8988T (cell line): ENCODE data around the gene DACH1.

ENCODE experiments used
- DNase-seq: peaks from one replicate; pipeline ENCODE4 v3.0.0; 2011

DACH1 gene

GRCh38 chr13:71771144-71771543, 95.9 kb downstream of the DACH1 start:
- no peak for DNase-seq

DNA sequence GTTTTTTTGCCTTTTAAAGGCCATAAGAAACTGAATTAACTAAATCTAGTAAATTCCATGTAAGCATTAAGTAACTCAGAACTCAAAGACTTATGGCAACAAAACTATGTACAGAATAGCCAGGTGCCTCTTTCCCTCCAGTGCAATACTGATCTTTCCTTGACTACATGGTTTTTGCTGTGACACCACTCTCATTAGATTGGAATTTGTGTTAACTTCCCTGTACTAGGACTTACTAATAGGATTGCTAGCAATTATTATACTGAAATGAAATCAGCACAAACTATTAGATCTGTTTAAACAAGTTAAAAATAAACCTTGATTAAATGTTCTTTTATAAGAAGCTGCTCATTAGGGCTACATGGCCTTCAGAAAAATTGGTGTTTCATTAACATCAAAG, 96.3 kb downstream of the DACH1 start:
- no peak for DNase-seq

- DNase-seq = no peak
Measured at GRCh38 chr13:71768881-71769280, 98.1 kb downstream of the DACH1 start.

DNA sequence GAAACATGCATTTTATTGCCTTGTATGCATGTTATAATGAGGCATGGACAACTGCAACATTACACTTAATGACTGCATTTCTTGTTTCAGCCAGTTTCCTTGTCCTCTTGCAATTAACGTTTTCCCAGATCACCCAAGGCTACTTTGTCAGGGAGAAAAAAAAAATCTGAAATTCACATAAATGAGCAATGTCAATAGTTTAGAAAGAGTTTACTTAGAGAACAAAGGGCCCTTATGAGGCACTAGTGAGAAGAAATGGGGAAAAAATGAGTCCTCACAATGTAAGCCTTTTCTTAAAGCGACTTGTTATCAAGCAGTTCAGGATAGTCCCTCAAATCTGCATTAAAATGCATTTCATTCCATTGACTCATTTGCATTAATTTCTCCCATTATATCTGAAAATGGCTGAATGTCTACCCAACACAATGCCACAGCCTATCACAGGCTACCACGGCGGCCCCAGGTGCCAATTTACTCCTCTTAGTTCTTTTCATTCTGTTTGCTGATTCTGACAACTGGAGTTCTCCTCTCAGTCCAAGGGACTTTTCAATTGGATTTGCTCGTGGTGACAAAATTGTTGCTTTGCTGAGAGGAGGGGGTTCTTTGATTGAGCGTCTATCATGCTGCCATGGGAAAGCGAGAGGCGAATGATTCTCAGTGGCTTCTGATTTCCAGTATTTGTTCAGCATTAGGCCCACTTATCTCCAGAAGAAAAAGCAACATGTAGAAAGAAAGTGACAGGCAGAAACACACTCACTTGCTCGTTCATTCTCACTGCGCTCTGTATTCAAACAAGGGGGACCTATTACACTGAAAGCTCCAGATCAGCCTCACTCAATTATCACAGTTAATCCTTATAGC, 107.1 kb downstream of the DACH1 start:
- DNase-seq = no peak

DNA sequence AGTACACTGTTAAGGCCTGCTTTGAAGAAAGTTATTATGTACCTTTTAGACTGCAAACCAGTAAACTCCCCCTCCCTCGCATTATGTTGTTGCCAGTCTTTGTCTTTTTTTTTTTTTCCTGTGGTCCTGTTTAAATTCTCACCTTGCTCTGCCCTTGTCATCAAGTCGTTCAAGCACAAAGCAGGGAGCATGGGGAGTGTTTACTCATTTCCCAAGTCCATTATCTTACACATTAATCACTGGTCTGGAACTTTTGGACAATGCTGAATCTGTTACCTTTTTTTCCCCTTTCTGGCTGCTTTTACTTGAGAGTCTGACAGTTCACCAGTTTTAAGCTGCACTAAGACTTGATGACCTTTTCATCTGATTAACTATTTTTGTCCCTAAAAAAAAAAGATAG, 108.2 kb downstream of the DACH1 start:
- no peak for DNase-seq

- no peak for DNase-seq
Measured at GRCh38 chr13:71754407-71754974, 112.5 kb downstream of the DACH1 start.

DNA sequence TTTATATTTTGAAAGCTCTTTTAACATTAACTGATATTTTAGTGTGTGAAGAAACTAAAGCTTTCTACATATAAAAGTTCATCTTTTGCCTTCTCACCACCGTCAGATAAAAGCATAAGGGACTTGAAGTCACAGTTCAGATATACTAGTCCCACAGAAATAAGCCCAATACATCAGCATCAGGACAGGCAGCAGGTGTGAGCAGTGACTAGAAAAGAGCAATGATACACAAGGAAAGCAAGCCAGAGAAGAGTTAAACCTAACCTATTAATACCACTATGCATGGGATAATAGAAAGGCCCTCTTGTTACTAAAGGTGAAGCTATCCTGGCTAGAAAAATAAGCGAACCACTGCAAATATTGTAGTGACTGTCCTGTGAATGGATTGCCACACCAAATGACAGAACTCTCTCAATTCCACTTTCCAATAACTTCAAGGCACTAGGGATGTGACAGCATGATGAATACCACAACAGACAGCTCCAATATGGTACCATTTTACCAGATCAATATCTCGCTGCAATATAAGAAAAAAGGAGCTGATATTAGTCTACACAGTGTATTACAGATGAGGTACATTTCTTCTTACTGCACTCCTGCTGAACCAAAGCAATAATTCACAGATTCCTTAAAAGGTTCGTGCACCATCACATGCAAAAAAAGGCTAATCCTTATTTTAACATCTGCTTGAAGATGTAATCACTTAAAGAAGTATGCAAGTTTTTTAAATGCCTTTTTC, 114.1 kb downstream of the DACH1 start:
- no peak for DNase-seq

GRCh38 chr13:71751073-71751472, 115.9 kb downstream of the DACH1 start:
- no peak for DNase-seq

DNA sequence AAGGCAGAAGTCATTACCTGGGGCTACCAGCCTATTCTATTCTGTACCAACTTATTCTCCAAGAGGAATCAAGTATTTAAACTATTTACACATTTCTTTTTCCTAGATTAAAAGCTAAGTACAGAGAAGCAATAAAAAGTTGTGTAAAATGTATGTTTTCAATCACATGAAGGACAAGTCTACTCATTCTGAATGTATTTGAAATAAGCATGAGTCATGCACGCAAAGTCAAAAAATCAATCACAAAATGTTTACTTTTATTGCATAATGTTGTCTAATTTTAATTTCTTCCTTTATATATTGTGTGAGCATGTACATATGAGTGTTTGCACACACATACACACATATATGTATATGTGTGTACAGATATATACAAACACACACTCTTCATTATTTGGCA, 136.7 kb downstream of the DACH1 start:
- no peak for DNase-seq

DNA sequence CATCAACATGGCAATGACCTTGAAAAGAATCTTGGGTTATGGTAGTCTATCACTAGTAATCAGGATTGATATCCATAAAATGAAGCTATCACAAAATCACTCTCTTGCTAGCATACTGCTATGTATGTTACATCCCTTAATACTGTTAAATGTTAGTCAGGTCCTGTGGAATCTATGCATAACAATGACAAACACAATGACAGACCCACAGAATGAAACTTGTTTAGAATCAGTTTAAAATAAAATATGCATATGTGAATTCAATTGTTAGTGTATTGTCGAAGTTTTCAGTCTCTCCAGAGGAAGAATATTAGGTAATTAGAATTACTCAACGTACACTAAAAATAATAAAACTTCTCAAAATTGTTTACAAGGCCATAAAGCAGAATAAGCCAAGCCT, 137.6 kb downstream of the DACH1 start:
- DNase-seq = no peak

DNA sequence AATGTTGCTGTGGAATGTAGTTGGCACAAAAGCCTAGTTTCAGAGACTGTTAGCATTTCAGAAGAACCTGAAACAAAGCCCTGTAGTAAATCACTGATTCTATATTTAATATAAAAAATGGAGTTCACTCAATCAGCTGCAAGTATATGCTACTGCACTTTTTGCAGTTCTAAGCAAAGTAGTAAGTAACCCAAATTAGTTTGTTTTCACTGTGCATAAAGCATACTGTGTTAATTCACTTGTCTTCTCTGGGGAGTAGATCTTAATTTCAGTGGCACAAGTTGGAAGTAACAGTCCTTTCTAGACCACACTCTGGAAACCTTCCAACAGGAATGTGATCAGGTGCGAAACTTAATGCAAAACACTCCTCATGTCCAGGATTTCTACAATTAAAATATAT, 139.3 kb downstream of the DACH1 start:
- DNase-seq = no peak

GRCh38 chr13:71727042-71727441, 140.0 kb downstream of the DACH1 start:
- DNase-seq = no peak

DNA sequence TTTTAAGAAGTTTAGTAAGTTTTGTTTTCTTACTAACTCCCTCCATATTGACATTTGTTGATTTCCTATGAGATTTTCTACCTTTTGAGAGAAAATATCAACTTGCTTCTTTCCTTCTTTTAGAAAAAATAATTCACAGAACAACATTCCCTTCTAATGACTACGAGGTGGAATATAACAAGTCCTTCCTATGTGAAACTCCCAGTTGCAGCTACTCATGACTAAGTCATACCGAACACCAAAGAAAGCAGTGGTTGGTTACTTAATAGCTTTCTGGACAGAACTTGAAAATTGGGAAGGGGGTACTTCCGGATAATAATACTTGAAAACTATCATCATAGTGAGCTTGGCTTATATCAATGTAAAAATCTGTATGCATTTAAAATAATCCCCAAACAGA, 144.8 kb downstream of the DACH1 start:
- DNase-seq = no peak

- no peak for DNase-seq
Measured at GRCh38 chr13:71721104-71721503, 145.9 kb downstream of the DACH1 start.

DNA sequence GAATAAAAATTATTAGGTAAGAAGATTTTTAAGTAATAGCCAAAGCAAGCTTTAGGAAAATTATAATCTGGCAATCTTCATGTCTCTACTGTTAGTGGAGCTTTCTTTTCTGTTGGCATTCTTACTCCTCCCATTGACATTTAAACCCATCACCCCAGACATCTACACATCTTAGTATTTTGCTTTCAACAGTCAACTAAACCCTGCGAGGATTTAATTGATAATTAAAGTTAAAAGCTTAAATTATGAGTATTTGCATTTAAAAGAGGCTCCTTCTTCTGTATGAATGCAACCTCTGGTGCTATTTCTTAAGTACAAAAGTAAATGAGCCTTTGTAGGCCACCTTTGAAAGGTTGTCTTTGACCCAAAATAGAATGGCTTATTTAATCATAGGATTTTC, 148.1 kb downstream of the DACH1 start:
- DNase-seq = no peak

DNA sequence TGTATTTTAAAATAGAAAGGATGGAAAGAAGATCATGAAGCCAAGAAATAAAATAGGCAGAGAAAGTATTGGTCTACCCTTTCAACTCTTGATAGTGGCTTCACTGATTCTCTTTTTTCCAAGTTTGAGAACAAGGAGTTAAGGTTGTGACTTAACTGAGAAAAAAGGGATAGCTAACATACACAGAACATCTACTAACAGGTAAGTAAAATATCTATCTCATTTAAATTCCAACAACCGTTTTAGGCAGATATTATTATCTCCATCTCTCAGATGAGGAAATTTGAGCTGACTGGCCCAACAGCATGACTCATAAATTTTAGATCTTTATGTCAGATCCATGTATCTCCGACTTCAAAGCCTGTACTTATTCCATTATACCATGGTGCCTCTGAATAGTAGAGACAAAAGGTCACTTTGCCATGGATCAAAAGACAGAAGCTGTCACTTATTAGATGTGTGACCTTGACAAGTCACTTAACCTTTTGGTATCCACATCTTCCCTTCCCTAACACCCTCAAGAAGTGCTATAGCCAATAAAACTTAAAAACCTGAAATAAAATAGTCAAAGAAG, 152.1 kb downstream of the DACH1 start:
- DNase-seq = no peak

DNA sequence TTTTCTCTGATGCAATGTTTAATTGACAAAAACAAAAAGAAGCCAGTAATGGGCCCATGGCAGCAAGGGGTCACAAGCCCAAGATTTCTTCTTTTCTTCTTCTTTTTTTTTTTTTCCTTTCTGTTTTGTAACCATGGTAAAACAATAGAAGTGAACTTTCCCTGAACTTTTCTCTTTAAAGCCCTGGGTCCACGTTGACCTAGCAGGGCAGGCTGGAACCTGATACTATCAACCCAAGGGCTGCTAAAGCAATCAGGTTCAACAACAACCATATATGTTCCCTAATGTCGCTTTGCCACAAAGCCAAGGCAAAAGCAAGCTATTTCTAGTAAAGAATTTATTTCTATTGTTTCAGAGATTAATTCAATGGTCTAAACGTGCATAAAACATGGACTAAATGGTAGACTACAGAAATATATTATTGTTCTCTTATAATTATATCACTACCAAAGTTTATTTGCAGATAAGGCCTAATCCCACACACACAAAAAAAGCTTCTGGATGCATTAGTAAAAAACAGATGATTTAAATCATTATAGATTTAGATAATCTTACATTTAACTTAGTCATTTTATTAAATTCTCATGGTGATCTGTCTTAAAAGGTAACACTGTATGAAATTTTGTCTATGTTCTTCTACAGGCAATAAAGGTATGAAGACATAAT, 153.9 kb downstream of the DACH1 start:
- DNase-seq = no peak

- DNase-seq = no peak
Measured at GRCh38 chr13:71704656-71705055, 162.3 kb downstream of the DACH1 start.

DNA sequence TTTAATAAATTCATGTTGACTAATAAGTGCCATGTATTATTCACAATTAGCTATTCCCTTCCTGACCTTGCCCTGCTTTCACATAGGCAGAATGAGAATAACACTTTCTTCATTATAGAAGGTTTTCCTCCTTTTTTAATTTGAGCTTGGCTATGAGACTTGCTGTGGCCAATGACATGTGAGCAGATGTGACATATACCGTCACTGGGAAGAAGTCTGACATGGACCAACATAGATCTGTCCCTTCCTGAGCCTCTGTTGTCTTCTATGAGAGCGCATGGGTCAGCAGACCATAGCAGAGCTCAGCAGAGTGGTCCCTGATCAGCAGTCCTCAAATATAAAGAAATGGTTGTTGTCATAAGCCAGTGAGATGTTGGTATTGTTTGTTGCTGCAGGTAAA, 163.9 kb downstream of the DACH1 start:
- no peak for DNase-seq

DNA sequence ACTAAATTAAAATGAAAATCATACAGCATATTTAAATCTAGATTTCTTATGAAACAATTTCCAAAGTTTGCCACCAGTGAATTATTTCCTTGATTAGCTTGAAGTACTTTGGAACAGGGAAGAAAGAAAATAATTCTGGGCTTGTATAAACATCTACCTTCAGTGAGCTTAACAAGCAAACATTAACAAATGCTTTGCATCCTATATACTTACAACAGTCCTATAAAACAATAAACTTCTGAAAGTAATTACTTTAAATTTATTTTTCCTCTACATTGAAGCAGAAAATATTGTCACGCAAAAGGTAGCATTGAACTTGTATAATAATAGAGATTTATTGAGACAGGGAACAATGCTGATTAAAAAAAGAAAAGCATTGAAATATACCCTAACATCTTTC, 164.8 kb downstream of the DACH1 start:
- DNase-seq = no peak

DNA sequence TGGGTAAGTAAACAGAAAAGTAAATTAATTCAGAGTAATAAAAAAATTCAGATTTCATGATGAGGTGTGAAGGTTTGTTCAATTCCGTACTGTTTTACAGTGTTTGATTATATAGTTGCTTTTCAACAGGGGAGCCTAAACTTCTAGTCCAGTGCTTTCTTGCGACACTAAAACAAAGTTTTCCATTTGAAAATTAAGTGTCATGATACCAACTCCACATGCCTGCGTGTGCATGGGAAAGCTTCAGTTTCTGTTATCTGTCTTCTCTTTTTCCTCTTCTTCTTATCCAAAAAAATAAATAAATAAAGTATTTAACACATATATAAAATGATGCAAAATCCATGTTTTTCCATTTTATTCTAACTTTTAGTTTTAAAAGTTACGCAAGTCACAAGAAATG, 165.3 kb downstream of the DACH1 start:
- no peak for DNase-seq

GRCh38 chr13:71699342-71699741, 167.7 kb downstream of the DACH1 start:
- no peak for DNase-seq

DNA sequence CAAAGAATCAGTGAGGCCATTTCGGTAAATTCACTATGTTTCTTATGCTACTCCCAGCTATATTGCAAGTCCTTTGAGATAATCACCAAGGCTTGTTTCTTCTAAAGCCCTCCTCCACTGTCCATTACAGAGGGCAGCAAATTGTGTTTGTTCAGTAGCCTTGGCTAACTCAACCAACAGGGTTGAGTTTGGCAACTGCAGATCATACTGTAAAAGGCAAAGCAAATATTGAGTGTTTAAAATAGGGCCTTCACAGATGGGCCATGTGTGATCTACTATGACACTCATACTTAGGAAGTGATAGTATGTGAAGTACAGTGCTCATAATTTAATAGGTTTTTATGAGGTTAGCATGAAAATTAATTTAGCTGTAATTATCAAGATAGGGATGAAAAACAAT, 171.3 kb downstream of the DACH1 start:
- no peak for DNase-seq
